Spleen (tissue), 11 donors: ENCODE data around the gene CLEC16A. TPM values are rescaled to one million over a fixed set of nuclear protein-coding genes. Genes with fewer than 3 reads are reported as not detected.

Experiments used
- DNase-seq: peaks from one replicate; pipeline ENCODE4 v3.0.0-alpha.2; 2020
- H3K27ac ChIP-seq, 8 donors: fragments of 200-600 bp; sonication (generic) in 7 of 8; 1 replicate in 4 of 8; 2 replicates in 4 of 8; pipeline versions ENCODE4 v1.5.0 to v1.8.0; 2016 to 2021; ENCODE audit warnings: inconsistent platforms in 4 of 8, mild to moderate bottlenecking in 4 of 8, moderate library complexity in 1 of 8
- H3K27me3 ChIP-seq, 7 donors: fragments of 200-600 bp; sonication (generic) in 6 of 7; replicated peaks in 1 of 7; 1 replicate in 4 of 7; 2 replicates in 3 of 7; pipeline versions ENCODE4 v1.5.0 to v1.8.0; 2016 to 2021; ENCODE audit warnings: inconsistent platforms in 3 of 7, mild to moderate bottlenecking in 1 of 7
- H3K36me3 ChIP-seq, 6 donors: fragments of 200-600 bp; sonication (generic) in 5 of 6; 1 replicate in 4 of 6; 2 replicates in 2 of 6; pipeline versions ENCODE4 v1.5.0 to v1.8.0; 2016 to 2021; ENCODE audit warnings: inconsistent platforms in 2 of 6
- H3K4me1 ChIP-seq, 6 donors: fragments of 200-600 bp; sonication (generic) in 5 of 6; 1 replicate in 3 of 6; 2 replicates in 3 of 6; pipeline versions ENCODE4 v1.5.0 to v1.8.0; 2016 to 2021; ENCODE audit warnings: inconsistent platforms in 3 of 6
- H3K4me3 ChIP-seq, 8 donors: fragments of 200-600 bp; sonication (generic) in 7 of 8; 1 replicate in 4 of 8; 2 replicates in 4 of 8; pipeline versions ENCODE4 v1.5.0 to v1.8.0; 2016 to 2021; ENCODE audit warnings: inconsistent platforms in 4 of 8, mild to moderate bottlenecking in 4 of 8, moderate library complexity in 2 of 8
- H3K9me3 ChIP-seq, 8 donors: fragments of 200-600 bp; sonication (generic) in 7 of 8; 1 replicate in 4 of 8; 2 replicates in 4 of 8; pipeline versions ENCODE4 v1.5.0 to v1.8.0; 2016 to 2021; ENCODE audit warnings: inconsistent platforms in 4 of 8
- POLR2A ChIP-seq, 3 donors: fragments of 450-650 bp; IDR thresholded peaks; one replicate each; pipeline ENCODE4 v1.5.1; 2017; ENCODE audit warnings: antibody characterized with exemption in 3 of 3, mild to moderate bottlenecking in 1 of 3
- POLR2AphosphoS5 ChIP-seq, 3 donors: sonication (generic); formaldehyde crosslinking; IDR thresholded peaks; one replicate each; pipeline ENCODE4 v1.5.1; 2017; ENCODE audit warnings: antibody characterized with exemption in 3 of 3
- WGBS, 5 donors: extraction: QIAGEN DNeasy Blood & Tissue Kit in 3 of 5; methylation state at CpG; one replicate each; pipeline versions ENCODE4 v1.1.5 to v1.1.7; 2013 to 2018; 5-methylcytosine and 5-hydroxymethylcytosine counted together
- intact Hi-C: fragments of 100-400 bp; cut with DNase I; formaldehyde crosslinking; loops from one replicate; pipeline ENCODE4 v1.15.0; 2023; ENCODE audit warnings: low total_unique reads
- polyA plus RNA-seq, 3 donors: library from polyadenylated mRNA; stranded (reverse); fragments of 200-250 nt; gene quantifications; one replicate each; pipeline ENCODE4 v1.2.1, GENCODE V29; 2013
- total RNA-seq, 7 donors: library from RNA; depleted of rRNA in 3 of 7; stranded (reverse); fragments of >200 nt in 3 of 7; fragmentation: NEBNext Ultra II Directional in 4 of 7; extraction: Animal tissue kit (Norgen Biotek cat#: 25700) in 4 of 7; gene quantifications; one replicate each; pipeline versions ENCODE4 v1.1.0 to v1.2.1, GENCODE V29; 2016 to 2021
- TF ChIP-seq, protein P1 (sequence below), 11 experiments: fragments of 200-600 bp in 7 of 11; fragments of 450-650 bp in 4 of 11; sonication (generic) in 4 of 11; IDR thresholded peaks in 8 of 11; conservative IDR thresholded peaks in 3 of 11; 1 replicate in 7 of 11; 2 replicates in 4 of 11; pipeline versions ENCODE4 v1.4.0 to v1.8.0; 2016 to 2021; ENCODE audit warnings: antibody characterized with exemption in 11 of 11, inconsistent platforms in 4 of 11, mild to moderate bottlenecking in 1 of 11
- donor health status: healthy with polysubstance abuse.
- donor health status: DM: no; HTN: no; CAD: no; lungs with moderate emphysema.
- donor health status: DM: no; HTN: no; CAD: no.
- donor health status: Bipolar disorder and iron deficiency.
- donor health status: healthy.
- donor health status: DM: no; HTN: no; CAD: no.
- donor health status: DM: yes; HTN: yes; CAD: no.

Gene CLEC16A
- total and polyA plus RNA-seq, 10 donors: 7.3 to 54.6 (median 35.1) TPM

DNA sequence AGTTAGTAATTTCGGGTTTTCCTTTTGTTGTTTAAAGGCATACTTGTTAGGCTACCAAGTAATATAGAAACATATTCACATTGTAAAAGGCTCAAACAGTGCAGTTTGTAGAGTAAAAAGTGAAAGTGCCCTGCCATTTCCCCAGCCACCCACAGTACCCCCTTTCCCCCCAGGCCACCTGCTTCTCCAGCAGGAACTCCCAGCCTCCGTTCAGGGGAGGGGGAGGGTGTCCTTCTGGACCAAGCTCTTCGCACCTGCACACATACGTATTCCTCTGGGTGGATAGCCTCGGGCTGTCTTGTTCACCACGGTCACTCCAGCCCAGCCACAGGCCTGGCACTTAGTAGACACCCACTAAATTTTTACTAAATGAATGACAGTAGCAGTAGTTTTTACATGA is 144.5 kb downstream of the CLEC16A start:
- Histone ChIP-seq H3K27ac (peak overlapping the region in 4 of 8 donors; percentile 29 to 58 (median 44)), H3K27me3 (no peaks in the 10 kb centered on the region), H3K4me3 (no peak overlapping the region), H3K36me3 (peaks cover 0 to 81% (median 6%) of the 10 kb centered on the region in 6 donors), H3K4me1 (peaks cover 8 to 52% (median 30%) of the 10 kb centered on the region in 6 donors), H3K9me3 (no peaks in the 10 kb centered on the region)
- no peak for DNase-seq
- 46 to 71% (median 67%) methylated on average over 6 of the region's 6 CpGs for WGBS, 5 donors
- intact Hi-C loops: no loop called here
- TF ChIP-seq, protein P1, sequence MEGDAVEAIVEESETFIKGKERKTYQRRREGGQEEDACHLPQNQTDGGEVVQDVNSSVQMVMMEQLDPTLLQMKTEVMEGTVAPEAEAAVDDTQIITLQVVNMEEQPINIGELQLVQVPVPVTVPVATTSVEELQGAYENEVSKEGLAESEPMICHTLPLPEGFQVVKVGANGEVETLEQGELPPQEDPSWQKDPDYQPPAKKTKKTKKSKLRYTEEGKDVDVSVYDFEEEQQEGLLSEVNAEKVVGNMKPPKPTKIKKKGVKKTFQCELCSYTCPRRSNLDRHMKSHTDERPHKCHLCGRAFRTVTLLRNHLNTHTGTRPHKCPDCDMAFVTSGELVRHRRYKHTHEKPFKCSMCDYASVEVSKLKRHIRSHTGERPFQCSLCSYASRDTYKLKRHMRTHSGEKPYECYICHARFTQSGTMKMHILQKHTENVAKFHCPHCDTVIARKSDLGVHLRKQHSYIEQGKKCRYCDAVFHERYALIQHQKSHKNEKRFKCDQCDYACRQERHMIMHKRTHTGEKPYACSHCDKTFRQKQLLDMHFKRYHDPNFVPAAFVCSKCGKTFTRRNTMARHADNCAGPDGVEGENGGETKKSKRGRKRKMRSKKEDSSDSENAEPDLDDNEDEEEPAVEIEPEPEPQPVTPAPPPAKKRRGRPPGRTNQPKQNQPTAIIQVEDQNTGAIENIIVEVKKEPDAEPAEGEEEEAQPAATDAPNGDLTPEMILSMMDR (IDR thresholded peaks at IDR 0.05 in 8 of 11, conservative IDR thresholded peaks at IDR 0.05 in 3 of 11): no peak
- TF ChIP-seq POLR2A (IDR thresholded peaks at IDR 0.05) (no peak), POLR2AphosphoS5 (IDR thresholded peaks at IDR 0.05) (no peak)

DNA sequence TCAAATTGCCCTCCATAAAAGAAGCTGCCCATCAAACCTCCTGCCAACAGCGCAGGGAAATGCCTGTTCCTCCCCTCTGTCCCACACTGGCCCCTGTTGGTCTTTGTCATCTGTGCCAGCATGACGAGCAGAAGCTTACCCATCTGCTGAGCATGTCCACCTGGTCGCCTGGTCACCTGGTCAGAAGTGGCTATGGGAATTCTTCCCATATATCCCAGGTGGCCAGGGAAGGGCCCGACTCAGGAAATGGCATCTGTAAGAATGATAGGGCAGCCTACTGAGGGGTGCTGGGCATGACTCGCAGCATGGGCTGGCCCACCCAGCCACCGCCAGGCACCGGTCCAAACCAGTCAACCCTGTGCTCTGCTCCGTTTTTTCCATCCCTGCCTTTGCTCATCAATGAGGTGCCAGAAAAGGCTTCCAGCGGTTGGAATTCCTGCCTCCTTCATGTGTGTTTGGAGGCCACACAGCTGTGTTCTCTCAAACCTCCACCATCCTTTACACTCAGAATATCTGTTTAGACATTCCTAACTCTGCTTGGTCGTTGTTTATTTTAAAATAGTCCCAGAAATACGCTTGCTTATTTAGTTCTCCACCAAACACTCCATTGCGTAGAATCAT is 145.2 kb downstream of the CLEC16A start:
- Histone ChIP-seq H3K27ac (peak overlapping the region in 1 of 8 donors; percentile 9), H3K4me3 (no peak overlapping the region), H3K9me3 (no peaks in the 10 kb centered on the region), H3K27me3 (no peaks in the 10 kb centered on the region), H3K4me1 (peaks cover 15 to 60% (median 38%) of the 10 kb centered on the region in 6 donors), H3K36me3 (peaks cover 0 to 73% (median 6%) of the 10 kb centered on the region in 6 donors)
- intact Hi-C loops: no loop called here
- WGBS, 5 donors: 85 to 90% (median 87%) methylated on average over 12 of the region's 12 CpGs
- TF ChIP-seq POLR2A (IDR thresholded peaks at IDR 0.05) (no peak), POLR2AphosphoS5 (IDR thresholded peaks at IDR 0.05) (no peak)
- TF ChIP-seq, protein P1 (IDR thresholded peaks at IDR 0.05 in 8 of 11, conservative IDR thresholded peaks at IDR 0.05 in 3 of 11): no peak
- no peak for DNase-seq

- Histone ChIP-seq H3K27ac (no peak overlapping the region), H3K4me3 (no peak overlapping the region), H3K4me1 (peaks cover 20 to 66% (median 42%) of the 10 kb centered on the region in 6 donors), H3K27me3 (no peaks in the 10 kb centered on the region), H3K9me3 (no peaks in the 10 kb centered on the region), H3K36me3 (peaks cover 0 to 69% (median 2%) of the 10 kb centered on the region in 6 donors)
- TF ChIP-seq, protein P1 (IDR thresholded peaks at IDR 0.05 in 8 of 11, conservative IDR thresholded peaks at IDR 0.05 in 3 of 11): no peak
- TF ChIP-seq POLR2AphosphoS5 (IDR thresholded peaks at IDR 0.05) (no peak), POLR2A (IDR thresholded peaks at IDR 0.05) (no peak)
- 94 to 100% (median 96%) methylated on average over 6 of the region's 6 CpGs for WGBS, 5 donors
- DNase-seq: no peak
- intact Hi-C loops: no loop called here
Measured at GRCh38 chr16:11090232-11090631, 145.9 kb downstream of the CLEC16A start.

- TF ChIP-seq, protein P1 (IDR thresholded peaks at IDR 0.05 in 8 of 11, conservative IDR thresholded peaks at IDR 0.05 in 3 of 11): no peak
- TF ChIP-seq POLR2AphosphoS5 (IDR thresholded peaks at IDR 0.05) (no peak), POLR2A (IDR thresholded peaks at IDR 0.05) (no peak)
- intact Hi-C loops: no loop called here
- Histone ChIP-seq H3K36me3 (peaks cover 0 to 64% (median 2%) of the 10 kb centered on the region in 6 donors), H3K4me1 (peaks cover 20 to 73% (median 44%) of the 10 kb centered on the region in 6 donors), H3K4me3 (no peak overlapping the region), H3K9me3 (no peaks in the 10 kb centered on the region), H3K27me3 (no peaks in the 10 kb centered on the region), H3K27ac (peak overlapping the region in 1 of 8 donors; percentile 27)
- no peak for DNase-seq
- 72 to 79% (median 73%) methylated on average over 11 to 14 of the region's 14 CpGs for WGBS, 5 donors
Measured at GRCh38 chr16:11091021-11091785, 146.8 kb downstream of the CLEC16A start.
